MM.1S (cell line): Measurements from ENCODE around the gene ST6GALNAC4.

Source experiments
- DNase-seq: peaks from one replicate; pipeline ENCODE4 v3.0.0-alpha.2; 2015
- H2AFZ ChIP-seq: fragments of 300-600 bp; sonication (generic); 2 replicates; pipeline ENCODE4 v1.6.0; 2016; ENCODE audit warnings: antibody characterized with exemption, low read length
- H3F3A ChIP-seq: fragments of 300-600 bp; sonication (generic); 2 replicates; pipeline ENCODE4 v1.6.1; 2016; ENCODE audit warnings: mild to moderate bottlenecking, antibody characterized with exemption, low read length, moderate library complexity, mixed read lengths; ENCODE audit not compliant: insufficient read depth
- H3K27ac ChIP-seq: fragments of 300-600 bp; sonication (generic); 2 replicates; pipeline ENCODE4 v1.5.1; 2016; ENCODE audit warnings: mild to moderate bottlenecking, low read length
- H3K27me3 ChIP-seq: fragments of 300-600 bp; sonication (generic); replicated peaks from 2 replicates; pipeline ENCODE4 v1.6.0; 2016; ENCODE audit warnings: low read length; ENCODE audit not compliant: insufficient read depth
- H3K36me3 ChIP-seq: fragments of 300-600 bp; sonication (generic); replicated peaks from 2 replicates; pipeline ENCODE4 v1.6.1; 2016; ENCODE audit warnings: mild to moderate bottlenecking, low read length, mixed read lengths; ENCODE audit not compliant: insufficient read depth
- H3K4me1 ChIP-seq: fragments of 300-600 bp; sonication (generic); 2 replicates; pipeline ENCODE4 v1.6.1; 2016; ENCODE audit warnings: low read length, mixed read lengths
- H3K4me2 ChIP-seq: fragments of 300-600 bp; sonication (generic); 2 replicates; pipeline ENCODE4 v1.6.0; 2016; ENCODE audit warnings: low read depth, low read length
- H3K4me3 ChIP-seq: fragments of 300-600 bp; sonication (generic); 2 replicates; pipeline ENCODE4 v1.5.1; 2016; ENCODE audit warnings: low read length, mixed read lengths
- H3K79me2 ChIP-seq: fragments of 300-600 bp; sonication (generic); 2 replicates; pipeline ENCODE4 v1.6.1; 2016; ENCODE audit warnings: mixed run types, low read length, mixed read lengths
- H3K9ac ChIP-seq: fragments of 300-600 bp; sonication (generic); 2 replicates; pipeline ENCODE4 v1.6.1; 2016; ENCODE audit warnings: low read length, mixed read lengths
- H3K9me2 ChIP-seq: fragments of 300-600 bp; sonication (generic); replicated peaks from 2 replicates; pipeline ENCODE4 v1.6.1; 2016; ENCODE audit warnings: mild to moderate bottlenecking, low read length, mixed read lengths; ENCODE audit not compliant: insufficient read depth
- H3K9me3 ChIP-seq: fragments of 300-600 bp; sonication (generic); replicated peaks from 2 replicates; pipeline ENCODE4 v1.6.1; 2016; ENCODE audit warnings: mild to moderate bottlenecking, low read length, mixed read lengths; ENCODE audit not compliant: insufficient read depth
- H4K20me1 ChIP-seq: fragments of 300-600 bp; sonication (generic); 2 replicates; pipeline ENCODE4 v1.6.1; 2016; ENCODE audit warnings: mild to moderate bottlenecking, low read length, moderate library complexity, mixed read lengths; ENCODE audit not compliant: insufficient read depth
- CTCF ChIP-seq: fragments of 300-600 bp; sonication (generic); IDR thresholded peaks from 2 replicates; pipeline ENCODE4 v1.5.1; 2016; ENCODE audit warnings: antibody characterized with exemption, low read length, mixed read lengths
- EZH2 ChIP-seq: fragments of 300-600 bp; sonication (generic); optimal IDR thresholded peaks from 2 replicates; pipeline ENCODE3; 2017; ENCODE audit warnings: low read depth, mild to moderate bottlenecking, antibody characterized with exemption, low read length, mixed read lengths
- EZH2phosphoT487 ChIP-seq: fragments of 300-600 bp; sonication (generic); IDR thresholded peaks from 2 replicates; pipeline ENCODE4 v1.6.1; 2018; ENCODE audit warnings: antibody characterized with exemption, low read length

ST6GALNAC4 gene

GRCh38 chr9:127862075-127863011, 54.5 kb downstream of the ST6GALNAC4 start:
- H3K79me2 ChIP-seq = no peaks in the 10 kb centered on the region
- H3K9ac ChIP-seq = no peak overlapping the region
- H3K27ac ChIP-seq = no peak overlapping the region
- H3K36me3 ChIP-seq = no peaks in the 10 kb centered on the region
- no peak overlapping the region for H3K4me2 ChIP-seq
- H3K9me3 ChIP-seq = no peaks in the 10 kb centered on the region
- no peak overlapping the region for H3K4me3 ChIP-seq
- no peak for DNase-seq
- no peak overlapping the region for H2AFZ ChIP-seq
- H3F3A ChIP-seq = no peaks in the 10 kb centered on the region
- H3K4me1 ChIP-seq = no peaks in the 10 kb centered on the region
- no peak for TF ChIP-seq EZH2phosphoT487
- no peaks in the 10 kb centered on the region for H3K9me2 ChIP-seq
- H4K20me1 ChIP-seq = no peaks in the 10 kb centered on the region
- H3K27me3 ChIP-seq = no peaks in the 10 kb centered on the region

GRCh38 chr9:127860779-127861178, 56.1 kb downstream of the ST6GALNAC4 start:
- H3K27me3 ChIP-seq = no peaks in the 10 kb centered on the region

GRCh38 chr9:127860260-127860659, 56.6 kb downstream of the ST6GALNAC4 start:
- Histone ChIP-seq H2AFZ (no peak overlapping the region), H3K4me3 (no peak overlapping the region), H4K20me1 (no peaks in the 10 kb centered on the region), H3K79me2 (no peaks in the 10 kb centered on the region), H3K36me3 (no peaks in the 10 kb centered on the region), H3K9me2 (no peaks in the 10 kb centered on the region), H3K4me2 (no peak overlapping the region), H3F3A (no peaks in the 10 kb centered on the region), H3K27ac (no peak overlapping the region), H3K9me3 (no peaks in the 10 kb centered on the region), H3K9ac (no peak overlapping the region), H3K27me3 (no peaks in the 10 kb centered on the region), H3K4me1 (no peaks in the 10 kb centered on the region)
- TF ChIP-seq EZH2 = no peak
- no peak for TF ChIP-seq CTCF
- DNase-seq = no peak

More at GRCh38 chr9:127860779-127861178, 56.1 kb downstream of the ST6GALNAC4 start:
- no peaks in the 10 kb centered on the region for H3K36me3 ChIP-seq
- no peak overlapping the region for H3K27ac ChIP-seq
- H3K4me2 ChIP-seq = no peak overlapping the region
- H3K9me2 ChIP-seq = no peaks in the 10 kb centered on the region
- DNase-seq = no peak
- H4K20me1 ChIP-seq = no peaks in the 10 kb centered on the region
- H3K4me1 ChIP-seq = no peaks in the 10 kb centered on the region
- no peaks in the 10 kb centered on the region for H3K79me2 ChIP-seq
- H3F3A ChIP-seq = no peaks in the 10 kb centered on the region
- no peak overlapping the region for H3K9ac ChIP-seq
- H2AFZ ChIP-seq = no peak overlapping the region
- no peak overlapping the region for H3K4me3 ChIP-seq
- no peak for TF ChIP-seq EZH2
- TF ChIP-seq EZH2phosphoT487 = no peak
- no peak for TF ChIP-seq CTCF
- no peaks in the 10 kb centered on the region for H3K9me3 ChIP-seq

- H3K27ac ChIP-seq = no peak overlapping the region
- H3K9me2 ChIP-seq = no peaks in the 10 kb centered on the region
- H3K27me3 ChIP-seq = no peaks in the 10 kb centered on the region
- no peak for DNase-seq
- TF ChIP-seq EZH2phosphoT487 = no peak
- TF ChIP-seq CTCF = no peak
- TF ChIP-seq EZH2 = no peak
- no peaks in the 10 kb centered on the region for H4K20me1 ChIP-seq
- no peak overlapping the region for H2AFZ ChIP-seq
- no peaks in the 10 kb centered on the region for H3K79me2 ChIP-seq
- H3K36me3 ChIP-seq = no peaks in the 10 kb centered on the region
- no peaks in the 10 kb centered on the region for H3K9me3 ChIP-seq
- H3K4me1 ChIP-seq = no peaks in the 10 kb centered on the region
- H3F3A ChIP-seq = no peaks in the 10 kb centered on the region
- H3K4me3 ChIP-seq = no peak overlapping the region
- H3K4me2 ChIP-seq = no peak overlapping the region
- no peak overlapping the region for H3K9ac ChIP-seq
Measured at GRCh38 chr9:127858041-127858512, 58.8 kb downstream of the ST6GALNAC4 start.
